Progenitor cell of endocrine pancreas (in vitro differentiated cells): ENCODE measurements around the gene AFG3L2. TPM values are rescaled to one million over a fixed set of nuclear protein-coding genes. Genes with fewer than 3 reads are reported as not detected.

Experiments used
- DNase-seq: peaks from one replicate; pipeline ENCODE4 v3.0.0; 2021; ENCODE audit warnings: low spot score; ENCODE audit not compliant: unreplicated experiment
- H3K27ac Mint-ChIP-seq: 2 replicates; pipeline ENCODE4 v1.8.0; 2021; ENCODE audit warnings: mild to moderate bottlenecking, moderate library complexity, mixed read lengths
- H3K27me3 Mint-ChIP-seq: 2 replicates; pipeline ENCODE4 v1.8.0; 2021; ENCODE audit warnings: mixed read lengths
- H3K36me3 Mint-ChIP-seq: 2 replicates; pipeline ENCODE4 v1.8.0; 2022; ENCODE audit warnings: mixed read lengths; ENCODE audit not compliant: insufficient read depth
- H3K4me1 Mint-ChIP-seq: 2 replicates; pipeline ENCODE4 v1.8.0; 2021; ENCODE audit warnings: low read depth, mixed read lengths
- H3K4me3 Mint-ChIP-seq: 2 replicates; pipeline ENCODE4 v1.8.0; 2021; ENCODE audit warnings: low read depth, mild to moderate bottlenecking, moderate library complexity, mixed read lengths
- H3K9me3 Mint-ChIP-seq: 2 replicates; pipeline ENCODE4 v1.8.0; 2021; ENCODE audit warnings: low read depth, mixed read lengths
- CTCF ChIP-seq: fragments of 200-600 bp; sonication (generic); IDR thresholded peaks from one replicate; pipeline ENCODE4 v1.5.0; 2021; ENCODE audit warnings: antibody characterized with exemption, mild to moderate bottlenecking; ENCODE audit not compliant: unreplicated experiment
- total RNA-seq: library from RNA; stranded (reverse); gene quantifications from 2 replicates; pipeline ENCODE4 v1.2.1, GENCODE V29; 2021

Gene AFG3L2
- total RNA-seq, 1 donor from 2014 or later: 44.6 TPM

GRCh38 chr18:12282442-12283039 is 94.5 kb downstream of the AFG3L2 start:
- TF ChIP-seq CTCF: no peak
- Mint-ChIP-seq H3K4me1 (peaks cover 15% of the 10 kb centered on the region), H3K9me3 (no peaks in the 10 kb centered on the region), H3K36me3 (no peaks in the 10 kb centered on the region), H3K27me3 (peaks cover 24% of the 10 kb centered on the region), H3K4me3 (no peak overlapping the region), H3K27ac (no peak overlapping the region)
- DNase-seq: no peak

GRCh38 chr18:12281861-12282260 is 95.2 kb downstream of the AFG3L2 start:
- H3K36me3 Mint-ChIP-seq: no peaks in the 10 kb centered on the region
- peak overlapping the region; percentile 41 for H3K27ac Mint-ChIP-seq

GRCh38 chr18:12279781-12280531 is 97.1 kb downstream of the AFG3L2 start:
- TF ChIP-seq CTCF: no peak
- Mint-ChIP-seq H3K27ac (peak overlapping the region; percentile 90), H3K4me1 (peaks cover 15% of the 10 kb centered on the region), H3K4me3 (no peak overlapping the region), H3K27me3 (peaks cover 11% of the 10 kb centered on the region), H3K9me3 (no peaks in the 10 kb centered on the region), H3K36me3 (no peaks in the 10 kb centered on the region)
- no peak for DNase-seq

More at GRCh38 chr18:12281861-12282260, 95.2 kb downstream of the AFG3L2 start:
- no peak for DNase-seq
- Mint-ChIP-seq H3K27me3 (peaks cover 17% of the 10 kb centered on the region), H3K9me3 (no peaks in the 10 kb centered on the region), H3K4me3 (no peak overlapping the region), H3K4me1 (peaks cover 15% of the 10 kb centered on the region)
- TF ChIP-seq CTCF: no peak

Other genes starting within 250 kb of the AFG3L2 start
- gene CIDEA, start 122.9 kb downstream of the AFG3L2 start, total RNA-seq: not detected in 2 replicates
- gene TUBB6, start 69.0 kb downstream of the AFG3L2 start, total RNA-seq: 7.2 and 10.7 TPM in 2 replicates
- 11.1 and 15.7 TPM in 2 replicates for gene PRELID3A, start 30.7 kb upstream of the AFG3L2 start, total RNA-seq